Ectodermal cell (in vitro differentiated cells): ENCODE data around the gene TCP11L1.
"Not testable (repeated sequence)": the region's sequence is repeated elsewhere in the genome, so short reads cannot be mapped to it uniquely, and the experiment has no call there.

ENCODE experiments used
- H3K27ac ChIP-seq: 2 replicates; pipeline ENCODE4 v1.7.0; 2013; ENCODE audit warnings: mild to moderate bottlenecking, low read depth, low read length; ENCODE audit not compliant: insufficient read depth, poor library complexity, severe bottlenecking
- H3K27me3 ChIP-seq: 2 replicates; pipeline ENCODE4 v1.7.0; 2013; ENCODE audit warnings: mild to moderate bottlenecking, low read length; ENCODE audit not compliant: insufficient read depth, control insufficient read depth, poor library complexity, severe bottlenecking
- H3K36me3 ChIP-seq: one replicate; pipeline ENCODE4 v1.7.0; 2013; ENCODE audit warnings: low read length; ENCODE audit not compliant: control insufficient read depth, insufficient read depth
- H3K4me1 ChIP-seq: one replicate; pipeline ENCODE4 v1.7.0; 2013; ENCODE audit warnings: low read length; ENCODE audit not compliant: control insufficient read depth, insufficient read depth
- H3K4me3 ChIP-seq: 2 replicates; pipeline ENCODE4 v1.7.0; 2013; ENCODE audit warnings: low read depth, low read length, control low read depth; ENCODE audit not compliant: insufficient read depth
- H3K9me3 ChIP-seq: 2 replicates; pipeline ENCODE4 v1.7.0; 2013; ENCODE audit warnings: mild to moderate bottlenecking, low read length, moderate library complexity; ENCODE audit not compliant: control insufficient read depth
- WGBS, 2 experiments: methylation state at CpG; one replicate each; pipeline ENCODE4 v1.1.7; 2013; ENCODE audit warnings: missing lambda C conversion rate in 2 of 2; 5-methylcytosine and 5-hydroxymethylcytosine counted together

The TCP11L1 gene

GRCh38 chr11:33110083-33110482, 70.7 kb downstream of the TCP11L1 start:
- Histone ChIP-seq H3K27me3 (no peaks in the 10 kb centered on the region), H3K4me3 (no peak overlapping the region), H3K4me1 (no peaks in the 10 kb centered on the region), H3K9me3 (no peaks in the 10 kb centered on the region), H3K36me3 (peaks cover 5% of the 10 kb centered on the region), H3K27ac (no peak overlapping the region)
- 92 to 94% methylated on average over 1 of the region's 1 CpG for WGBS, 2 experiments

GRCh38 chr11:33116535-33116934, 77.2 kb downstream of the TCP11L1 start:
- no peaks in the 10 kb centered on the region for H3K36me3 ChIP-seq
- H3K27me3 ChIP-seq, result no peaks in the 10 kb centered on the region
- no peaks in the 10 kb centered on the region for H3K9me3 ChIP-seq
- no peak overlapping the region for H3K4me3 ChIP-seq
- H3K4me1 ChIP-seq, result no peaks in the 10 kb centered on the region
- no peak overlapping the region for H3K27ac ChIP-seq

GRCh38 chr11:33122696-33123095, 83.3 kb downstream of the TCP11L1 start:
- not testable (repeated sequence) for H3K9me3 ChIP-seq, H3K4me3 ChIP-seq, H3K27ac ChIP-seq, H3K36me3 ChIP-seq, H3K27me3 ChIP-seq, H3K4me1 ChIP-seq
- 43 to 85% methylated on average over 1 of the region's 1 CpG for WGBS, 2 experiments
